22Rv1 (cell line): ENCODE data around the gene HOXA2.

ENCODE experiments used
- H3K27ac ChIP-seq: fragments of 450-650 bp; 2 replicates; pipeline ENCODE4 v1.5.1; 2017
- CTCF ChIP-seq: fragments of 450-650 bp; IDR thresholded peaks from 2 replicates; pipeline ENCODE4 v1.5.1; 2017; ENCODE audit warnings: mild to moderate bottlenecking
- ZFX ChIP-seq: fragments of 450-650 bp; IDR thresholded peaks from 2 replicates; pipeline ENCODE4 v1.6.1; 2017; ENCODE audit warnings: antibody characterized with exemption, borderline replicate concordance

Gene HOXA2

DNA sequence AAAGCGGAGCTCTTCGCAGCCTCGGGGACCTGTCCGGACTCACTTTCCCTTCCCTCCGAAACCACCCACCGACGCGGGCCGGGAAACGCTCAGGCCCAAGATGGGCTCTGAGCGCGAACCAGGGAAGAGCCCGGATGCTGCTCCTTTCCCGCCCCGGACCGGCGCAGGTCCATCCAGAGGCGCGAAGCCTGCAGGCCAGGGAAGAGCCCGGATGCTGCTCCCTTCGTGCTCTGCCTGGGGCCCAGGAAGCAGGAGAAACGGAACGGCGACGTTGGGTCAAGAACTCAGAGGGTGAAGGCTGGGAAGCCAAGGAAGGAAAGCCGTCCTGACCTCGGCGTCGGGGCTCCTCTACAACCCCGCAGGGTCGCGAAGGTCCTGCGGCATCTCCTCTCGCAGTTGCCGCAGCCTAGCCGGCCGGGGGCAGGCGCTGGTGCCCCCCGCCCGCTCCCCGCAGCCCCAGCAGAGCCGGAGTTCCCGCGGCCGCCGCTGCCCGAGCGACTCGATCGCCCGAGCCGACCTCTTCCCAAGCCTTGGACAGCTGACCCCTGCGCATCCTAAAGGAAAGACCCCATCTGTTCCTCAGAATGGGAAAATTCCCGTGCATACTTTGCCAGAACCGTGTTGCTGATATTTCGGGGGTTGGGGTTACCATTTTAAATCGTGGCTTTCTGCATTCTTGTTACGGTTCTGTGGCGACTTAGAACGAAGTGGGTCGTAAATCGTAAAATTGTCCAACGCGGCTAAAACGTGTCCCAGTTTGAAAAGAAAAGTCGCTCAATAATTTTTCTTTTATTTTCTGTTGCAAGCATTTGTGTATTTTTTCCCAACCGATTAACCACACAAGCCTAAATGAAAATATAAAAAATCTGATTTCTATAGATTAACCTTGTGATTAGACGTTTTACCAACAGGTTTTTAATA is 14.2 kb downstream of the HOXA2 start:
- H3K27ac ChIP-seq = no peak overlapping the region
- no peak for TF ChIP-seq ZFX
- TF ChIP-seq CTCF = no peak

GRCh38 chr7:27083646-27084045 is 18.8 kb downstream of the HOXA2 start:
- H3K27ac ChIP-seq = no peak overlapping the region
- TF ChIP-seq CTCF = no peak

DNA sequence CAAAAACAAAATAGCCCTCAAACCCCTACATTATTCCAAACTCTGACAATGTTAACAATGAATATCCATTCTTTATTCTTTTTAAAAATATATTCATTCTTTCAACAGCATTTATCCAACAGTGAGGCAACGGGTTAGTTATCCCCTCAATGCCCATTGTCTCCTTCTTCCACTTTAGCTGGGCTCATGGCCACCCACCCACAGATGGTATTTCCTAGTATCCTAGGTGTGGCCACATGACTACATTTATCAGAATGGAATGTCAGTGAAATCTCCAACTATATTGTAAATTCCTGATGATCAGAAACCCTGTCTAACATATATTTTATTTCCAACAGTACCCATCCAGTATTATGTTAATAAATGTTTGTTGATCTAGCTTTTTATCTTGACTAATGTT is 20.3 kb downstream of the HOXA2 start:
- no peak for TF ChIP-seq CTCF
- TF ChIP-seq ZFX = no peak
- no peak overlapping the region for H3K27ac ChIP-seq

DNA sequence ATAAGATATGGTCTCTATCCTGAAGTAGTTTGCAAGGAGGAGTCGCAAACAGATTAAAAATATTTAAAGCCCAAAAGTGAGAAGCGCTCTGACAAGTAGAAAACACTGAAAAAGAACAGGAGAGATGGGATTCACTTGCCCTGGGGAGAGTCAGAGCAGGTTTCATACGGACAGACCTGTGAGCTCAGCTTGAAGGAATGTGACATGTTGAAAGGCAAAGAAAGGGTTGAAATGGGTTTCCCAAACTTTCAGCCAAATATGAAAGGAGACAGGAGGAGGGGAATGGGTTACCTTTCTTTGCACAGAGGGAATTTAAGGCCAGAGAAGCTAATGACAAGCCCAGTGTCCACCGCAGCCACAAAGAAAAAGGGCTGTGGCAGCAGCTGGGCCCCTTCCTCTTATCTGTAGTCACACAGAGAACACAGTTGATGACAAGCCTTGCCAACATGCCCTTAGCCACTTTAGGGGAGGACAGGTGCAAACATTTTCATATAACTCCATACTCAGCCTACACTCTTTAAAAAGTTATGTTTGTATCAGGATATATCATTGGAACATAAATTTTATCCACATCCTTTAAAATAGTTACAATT is 21.5 kb downstream of the HOXA2 start:
- TF ChIP-seq CTCF (no peak), ZFX (no peak)
- H3K27ac ChIP-seq = no peak overlapping the region

- no peak overlapping the region for H3K27ac ChIP-seq
- no peak for TF ChIP-seq CTCF
- no peak for TF ChIP-seq ZFX
Measured at GRCh38 chr7:27079234-27079975, 23.1 kb downstream of the HOXA2 start.

DNA sequence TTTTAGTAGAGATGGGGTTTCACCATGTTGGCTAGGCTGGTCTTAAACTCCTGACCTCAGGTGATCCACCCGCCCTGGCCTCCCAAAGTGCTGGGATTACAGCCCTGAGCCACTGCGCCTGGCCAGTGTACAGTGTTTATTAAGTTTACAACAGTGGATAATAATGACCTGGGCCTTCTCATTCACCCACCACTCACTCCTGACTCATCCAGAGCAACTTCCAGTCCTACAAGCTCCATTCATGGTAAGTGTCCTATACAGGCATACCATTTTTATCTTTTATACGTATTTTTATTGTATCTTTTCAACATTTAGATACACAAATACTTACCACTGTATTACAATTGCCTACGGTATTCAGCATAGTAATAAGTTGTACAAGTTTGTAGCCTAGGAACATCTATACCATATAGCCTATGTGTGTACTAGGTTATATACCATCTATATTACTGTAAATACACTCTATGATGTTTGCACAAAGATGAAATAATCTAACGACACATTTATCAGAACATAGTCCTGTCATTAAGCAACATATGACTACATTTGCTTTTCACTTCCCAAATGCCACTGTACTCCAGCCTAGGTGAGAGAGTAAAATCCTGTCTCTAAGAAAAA is 23.8 kb downstream of the HOXA2 start:
- H3K27ac ChIP-seq = no peak overlapping the region
- TF ChIP-seq ZFX (no peak), CTCF (no peak)
